Mucosa of rectum (tissue), 2 donors: ENCODE data around the gene SCN9A.
"Not testable (repeated sequence)": the region's sequence is repeated elsewhere in the genome, so short reads cannot be mapped to it uniquely, and the experiment has no call there.

ENCODE experiments used
- H3K27ac ChIP-seq, 2 donors: one replicate each; pipeline ENCODE4 v1.7.0; 2013; ENCODE audit warnings: inconsistent platforms in 2 of 2, low read depth in 2 of 2, low read length in 2 of 2
- H3K27me3 ChIP-seq, 2 donors: one replicate each; pipeline ENCODE4 v1.7.0; 2013; ENCODE audit warnings: low read length in 2 of 2; ENCODE audit not compliant: control insufficient read depth in 2 of 2, insufficient read depth in 2 of 2
- H3K36me3 ChIP-seq, 2 donors: one replicate each; pipeline ENCODE4 v1.7.0; 2013; ENCODE audit warnings: low read length in 2 of 2; ENCODE audit not compliant: control insufficient read depth in 2 of 2, insufficient read depth in 2 of 2
- H3K4me1 ChIP-seq, 2 donors: one replicate each; pipeline ENCODE4 v1.7.0; 2013; ENCODE audit warnings: low read length in 2 of 2, mild to moderate bottlenecking in 1 of 2; ENCODE audit not compliant: control insufficient read depth in 2 of 2, insufficient read depth in 2 of 2
- H3K4me3 ChIP-seq, 2 donors: one replicate each; pipeline ENCODE4 v1.7.0; 2013; ENCODE audit warnings: low read length in 2 of 2
- H3K9ac ChIP-seq, 2 donors: one replicate each; pipeline ENCODE4 v1.7.0; 2013; ENCODE audit warnings: low read length in 2 of 2, low read depth in 1 of 2, mild to moderate bottlenecking in 1 of 2
- H3K9me3 ChIP-seq, 2 donors: one replicate each; pipeline ENCODE4 v1.7.0; 2013; ENCODE audit warnings: low read length in 2 of 2; ENCODE audit not compliant: control insufficient read depth in 2 of 2
- donor health status: healthy.
- donor health status: Normal muscosa, but diverticular disease.

Gene SCN9A

DNA sequence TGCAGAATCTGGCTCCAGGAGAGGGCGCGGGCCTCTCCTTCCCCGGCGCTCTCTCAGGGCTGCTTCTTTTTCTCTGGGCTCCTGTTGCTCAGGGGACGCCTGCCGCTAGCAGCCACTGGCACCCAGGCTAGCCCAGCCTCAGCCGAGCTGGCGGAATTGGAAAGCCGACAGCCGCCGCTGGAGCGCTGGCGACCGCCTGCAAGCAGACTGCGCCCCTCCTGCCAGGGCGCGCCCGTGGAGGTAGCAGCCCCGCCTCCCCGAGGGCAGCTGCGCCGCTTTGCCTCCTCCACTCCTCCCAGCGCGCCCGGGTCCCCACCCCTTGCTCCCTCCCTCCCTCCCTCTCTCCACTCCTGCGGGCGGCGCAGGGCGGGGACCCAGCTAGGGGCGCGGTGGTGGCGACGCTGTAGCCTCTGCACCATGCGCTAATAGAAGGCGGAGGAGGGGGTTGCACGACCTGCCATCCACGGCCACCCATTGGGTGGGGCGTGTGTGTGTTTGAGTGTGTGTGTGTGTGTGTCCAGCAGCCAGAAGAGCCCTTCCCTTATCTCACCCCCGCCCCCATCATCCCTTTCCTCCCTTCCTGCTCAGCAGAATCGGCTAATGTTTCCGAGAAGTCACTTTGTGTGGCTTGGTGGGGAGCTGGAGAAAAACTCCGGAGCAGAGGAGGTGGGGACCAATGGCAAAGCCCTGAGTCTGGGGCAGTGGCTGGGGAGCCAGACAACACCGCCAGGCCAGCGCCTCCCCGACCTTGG lies at the start of gene SCN9A:
Gene SCN9A (minus strand): TSS at position 209 of the 752 bp plus-strand sequence. CDS start 64,188 bp downstream, outside the sequence.
- Histone ChIP-seq H3K36me3 (no peaks in the 10 kb centered on the region), H3K9me3 (no peaks in the 10 kb centered on the region), H3K4me1 (peaks cover 6 to 13% of the 10 kb centered on the region in 2 donors), H3K27me3 (no peaks in the 10 kb centered on the region), H3K4me3 (peak within 1 kb of the TSS; percentile 82 to 88), H3K27ac (peak within 1 kb of the TSS; percentile 78 to 83), H3K9ac (peak within 1 kb of the TSS; percentile 48 to 77)

DNA sequence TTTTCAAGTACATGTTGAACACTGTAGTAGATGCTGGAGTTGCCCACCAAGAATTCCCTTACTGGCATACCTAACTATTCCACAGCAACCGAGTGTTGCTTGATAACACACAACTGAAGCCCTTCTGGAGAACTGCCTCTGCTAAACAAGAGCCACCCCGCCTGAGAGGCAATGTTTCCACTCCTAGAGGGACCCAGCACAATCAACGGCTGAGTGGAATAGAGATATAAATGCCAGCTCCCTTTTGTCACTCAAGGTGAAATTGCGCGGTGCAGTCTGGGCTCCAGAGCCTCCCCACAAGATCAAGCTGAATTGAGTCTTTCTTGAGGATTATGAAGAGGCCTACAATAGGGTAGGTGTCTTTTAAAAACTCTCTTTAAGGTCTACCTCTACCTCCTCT lies 49.1 kb upstream of the SCN9A start:
- Histone ChIP-seq H3K27me3 (no peaks in the 10 kb centered on the region), H3K4me3 (no peak overlapping the region), H3K4me1 (no peaks in the 10 kb centered on the region), H3K9ac (no peak overlapping the region), H3K36me3 (no peaks in the 10 kb centered on the region), H3K27ac (no peak overlapping the region), H3K9me3 (no peaks in the 10 kb centered on the region)

DNA sequence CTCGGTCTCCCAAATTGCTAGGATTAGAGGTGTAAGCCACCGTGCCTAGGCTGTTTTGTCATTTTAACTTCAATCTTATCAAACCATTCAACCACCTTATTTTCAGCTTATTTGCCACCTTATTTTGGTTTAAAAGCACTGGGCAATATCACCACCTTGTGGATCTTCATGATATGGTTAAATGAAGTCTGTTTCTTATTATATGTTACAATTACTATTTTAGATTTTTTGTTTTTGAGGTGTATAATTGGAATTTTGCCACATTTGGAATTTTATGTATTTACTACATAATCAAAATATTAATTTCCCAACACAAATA lies 43.8 kb upstream of the SCN9A start:
- H3K4me1 ChIP-seq = no peaks in the 10 kb centered on the region
- no peak overlapping the region for H3K4me3 ChIP-seq
- no peak overlapping the region for H3K9ac ChIP-seq
- no peaks in the 10 kb centered on the region for H3K27me3 ChIP-seq
- H3K27ac ChIP-seq = no peak overlapping the region
- no peaks in the 10 kb centered on the region for H3K9me3 ChIP-seq
- no peaks in the 10 kb centered on the region for H3K36me3 ChIP-seq

DNA sequence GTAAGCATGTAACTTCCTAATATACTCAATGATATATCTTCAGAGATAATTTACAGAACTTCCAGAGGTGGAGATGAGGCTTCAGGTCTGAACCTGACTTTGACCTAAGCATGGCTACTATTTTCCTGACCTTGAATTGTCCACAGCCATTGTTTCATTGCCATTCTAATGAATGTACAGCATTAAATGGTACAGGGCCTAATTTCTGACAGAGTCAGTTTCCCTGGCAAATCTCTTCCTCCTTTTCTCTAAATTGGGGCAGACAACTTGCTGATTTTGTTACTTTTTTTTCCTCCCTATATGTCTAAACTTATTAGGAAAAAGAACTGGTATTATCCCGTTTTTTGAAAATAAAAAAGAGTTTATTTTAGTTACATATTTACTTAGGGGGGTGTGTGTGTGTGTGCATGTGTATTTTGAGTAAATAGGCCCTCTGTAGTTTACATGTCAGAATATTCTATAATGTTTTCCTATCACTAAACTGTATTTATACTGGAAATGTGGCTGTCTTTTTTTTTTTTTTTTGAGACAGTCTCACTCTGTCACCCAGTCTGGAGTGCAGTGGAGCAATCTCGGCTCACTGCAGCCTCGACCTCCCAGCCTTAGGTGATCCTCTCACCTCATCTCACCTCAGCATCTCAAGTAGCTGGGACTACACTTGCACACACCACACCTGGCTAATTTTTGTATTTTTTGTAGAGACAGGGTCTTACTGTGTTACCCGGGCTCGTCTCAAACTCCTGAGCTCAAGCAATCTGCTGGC lies 43.3 kb upstream of the SCN9A start:
- Histone ChIP-seq H3K9ac (no peak overlapping the region), H3K4me3 (no peak overlapping the region), H3K27me3 (no peaks in the 10 kb centered on the region), H3K27ac (no peak overlapping the region), H3K4me1 (no peaks in the 10 kb centered on the region), H3K36me3 (no peaks in the 10 kb centered on the region), H3K9me3 (no peaks in the 10 kb centered on the region)

DNA sequence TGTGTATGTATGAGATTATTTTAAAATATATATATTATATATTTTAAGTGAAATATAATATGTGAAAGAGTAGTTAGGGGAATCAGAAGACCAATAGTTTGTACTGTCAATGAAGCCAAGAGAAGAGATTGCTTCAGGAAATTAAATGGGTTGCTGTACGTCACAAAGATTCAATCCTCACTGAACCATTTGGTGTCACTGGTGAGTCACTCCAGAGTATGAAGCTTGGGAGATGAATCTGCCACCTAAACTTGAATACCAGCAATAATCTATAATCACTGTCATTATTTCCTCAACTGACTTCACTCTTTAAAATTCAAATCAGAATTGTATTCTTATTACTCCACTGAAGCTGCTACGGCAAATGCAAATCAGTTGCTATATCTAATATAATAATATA lies 41.9 kb upstream of the SCN9A start:
- no peak overlapping the region for H3K4me3 ChIP-seq
- H3K27ac ChIP-seq = no peak overlapping the region
- no peak overlapping the region for H3K9ac ChIP-seq

DNA sequence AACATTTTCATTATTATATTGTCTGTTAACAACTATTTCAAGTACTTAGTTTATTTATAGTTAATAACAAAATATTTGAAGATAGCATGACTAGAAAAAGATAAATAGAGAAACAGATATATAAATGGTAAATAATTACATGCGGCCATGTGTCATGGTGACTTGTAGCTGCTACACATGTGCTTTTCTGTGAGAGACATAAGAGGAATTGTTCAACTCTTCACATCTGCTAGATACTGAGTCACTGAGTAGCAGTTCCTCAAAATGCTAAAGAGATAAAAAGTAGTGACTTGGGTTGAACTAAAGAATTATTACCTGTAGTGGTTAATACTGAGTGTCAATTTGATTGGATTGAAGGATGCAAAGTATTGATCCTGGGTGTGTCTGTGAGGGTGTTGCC lies 37.5 kb upstream of the SCN9A start:
- no peak overlapping the region for H3K9ac ChIP-seq
- no peaks in the 10 kb centered on the region for H3K36me3 ChIP-seq
- no peaks in the 10 kb centered on the region for H3K4me1 ChIP-seq
- H3K4me3 ChIP-seq = no peak overlapping the region
- no peaks in the 10 kb centered on the region for H3K27me3 ChIP-seq
- no peak overlapping the region for H3K27ac ChIP-seq
- no peaks in the 10 kb centered on the region for H3K9me3 ChIP-seq

More for the DNA sequence above, 41.9 kb upstream of the SCN9A start:
- no peaks in the 10 kb centered on the region for H3K36me3 ChIP-seq
- no peaks in the 10 kb centered on the region for H3K9me3 ChIP-seq
- H3K4me1 ChIP-seq = no peaks in the 10 kb centered on the region
- no peaks in the 10 kb centered on the region for H3K27me3 ChIP-seq

DNA sequence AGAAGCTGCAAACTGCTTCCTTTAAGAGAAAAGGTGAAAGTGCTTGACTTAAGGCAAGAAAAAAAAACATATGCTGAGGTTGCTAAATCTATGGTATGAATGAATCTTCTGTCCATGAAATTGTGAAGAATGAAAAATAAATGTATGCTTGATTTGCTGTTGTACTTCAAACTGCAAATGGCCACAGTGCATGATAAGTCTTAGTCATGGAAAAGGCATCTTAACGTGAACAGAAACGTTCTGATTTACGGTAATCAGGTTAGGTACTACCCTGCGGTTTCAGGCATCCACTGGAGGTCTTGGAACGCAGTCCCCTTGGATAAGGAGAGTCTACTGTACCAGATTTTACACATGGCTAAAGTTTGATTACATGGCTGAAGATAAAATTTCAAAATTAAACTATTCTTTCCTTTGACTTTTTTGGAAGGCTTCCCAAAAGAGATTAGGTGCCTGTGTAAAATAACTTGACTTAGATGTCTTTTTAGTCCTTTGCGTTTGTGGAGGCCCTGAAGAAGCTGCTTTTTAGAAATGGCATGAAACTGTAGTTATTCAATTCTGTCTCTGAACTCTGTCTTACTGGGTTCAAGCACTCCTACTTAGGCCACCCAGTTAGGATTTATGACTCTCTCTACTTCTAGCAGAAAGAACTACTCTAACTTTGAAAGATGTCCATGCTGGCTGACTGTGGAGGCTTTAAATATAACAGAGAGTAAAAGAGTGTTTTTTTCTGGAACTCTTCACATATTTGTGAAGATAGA lies 35.9 kb upstream of the SCN9A start:
- Histone ChIP-seq H3K4me3 (no peak overlapping the region), H3K27me3 (no peaks in the 10 kb centered on the region), H3K4me1 (no peaks in the 10 kb centered on the region), H3K9me3 (no peaks in the 10 kb centered on the region), H3K36me3 (no peaks in the 10 kb centered on the region), H3K9ac (no peak overlapping the region), H3K27ac (no peak overlapping the region)

DNA sequence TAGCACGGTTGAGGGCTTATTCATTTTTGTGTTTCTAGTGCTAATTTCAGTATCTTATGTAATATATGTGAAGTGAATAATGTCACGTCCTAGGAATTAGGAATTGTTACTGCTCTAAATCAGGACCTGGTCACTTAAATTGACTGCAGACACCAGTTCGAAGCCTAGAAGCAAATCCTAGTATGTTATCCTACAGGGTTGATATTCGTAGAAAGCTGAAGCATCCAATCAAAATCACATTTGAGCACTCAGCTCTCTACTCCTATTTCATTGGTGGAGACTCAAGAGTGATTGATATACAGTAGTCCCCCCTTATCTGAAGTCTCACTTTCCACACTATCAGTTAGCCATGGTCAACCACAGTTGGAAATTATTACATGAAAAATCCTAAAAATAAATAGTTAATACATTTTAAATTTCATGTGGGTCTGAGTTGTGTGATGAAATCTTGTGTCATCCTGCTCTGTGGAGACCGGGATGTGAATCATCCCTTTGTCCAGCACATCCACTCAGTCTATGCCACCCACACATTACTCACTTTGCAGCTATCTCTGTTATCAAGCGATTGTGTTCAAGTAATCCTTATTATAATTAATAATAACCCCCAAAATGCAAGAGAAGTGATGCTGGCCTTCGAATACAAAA lies 35.2 kb upstream of the SCN9A start:
- no peak overlapping the region for H3K4me3 ChIP-seq
- no peak overlapping the region for H3K27ac ChIP-seq
- no peaks in the 10 kb centered on the region for H3K27me3 ChIP-seq
- no peaks in the 10 kb centered on the region for H3K36me3 ChIP-seq
- no peak overlapping the region for H3K9ac ChIP-seq
- H3K4me1 ChIP-seq = no peaks in the 10 kb centered on the region
- H3K9me3 ChIP-seq = no peaks in the 10 kb centered on the region

DNA sequence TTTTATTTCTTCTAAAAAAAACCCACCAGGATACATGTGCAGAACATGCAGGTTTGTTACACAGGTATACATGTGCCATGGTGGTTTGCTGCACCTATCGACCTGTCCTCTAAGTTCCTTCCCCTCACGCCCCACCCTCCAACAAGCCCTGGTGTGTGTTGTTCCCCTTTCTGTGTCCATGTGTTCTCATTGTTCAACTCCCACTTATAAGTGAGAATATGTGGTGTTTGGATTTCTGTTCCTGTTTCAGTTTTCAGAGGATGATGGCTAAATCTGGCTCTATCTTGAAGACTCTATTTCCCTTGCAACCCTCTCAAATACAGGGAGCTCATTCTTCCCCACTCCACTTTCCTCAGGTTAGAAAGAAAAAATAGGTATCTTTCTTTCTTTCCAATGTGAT lies 32.0 kb upstream of the SCN9A start:
- H3K9me3 ChIP-seq, H3K27me3 ChIP-seq, H3K9ac ChIP-seq, H3K36me3 ChIP-seq, H3K4me3 ChIP-seq, H3K4me1 ChIP-seq, H3K27ac ChIP-seq: not testable (repeated sequence)

DNA sequence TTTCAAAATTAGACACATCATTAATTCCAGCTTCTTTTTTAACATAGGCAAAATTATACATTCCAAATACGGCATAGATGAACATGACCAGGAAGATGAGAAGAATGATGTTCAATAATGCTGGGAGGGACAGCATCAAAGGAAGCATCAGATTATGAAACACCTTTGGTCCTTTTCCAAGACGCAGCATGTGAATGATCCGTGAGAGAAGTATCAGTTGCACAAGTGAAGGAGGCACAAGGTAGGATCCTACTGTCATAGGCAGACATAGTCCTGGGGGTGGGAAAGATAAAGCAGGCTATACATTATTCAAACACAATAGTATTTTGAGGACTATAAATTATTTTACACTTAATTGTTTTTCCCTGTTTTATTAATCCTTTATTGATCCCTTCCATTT lies 30.6 kb upstream of the SCN9A start:
- Histone ChIP-seq H3K9me3 (no peaks in the 10 kb centered on the region), H3K4me1 (no peaks in the 10 kb centered on the region), H3K36me3 (no peaks in the 10 kb centered on the region), H3K27me3 (no peaks in the 10 kb centered on the region), H3K4me3 (no peak overlapping the region), H3K9ac (no peak overlapping the region), H3K27ac (no peak overlapping the region)
